T-helper 9 cell (primary cell): Measurements from ENCODE around the gene SEL1L3.

Experiments
- DNase-seq: peaks from one replicate; pipeline ENCODE4 v3.0.0-alpha.2; 2020

Gene SEL1L3

GRCh38 chr4:25727711-25728493 is 134.9 kb downstream of the SEL1L3 start:
- DNase-seq, result no peak

GRCh38 chr4:25725870-25726269 is 136.9 kb downstream of the SEL1L3 start:
- no peak for DNase-seq

DNA sequence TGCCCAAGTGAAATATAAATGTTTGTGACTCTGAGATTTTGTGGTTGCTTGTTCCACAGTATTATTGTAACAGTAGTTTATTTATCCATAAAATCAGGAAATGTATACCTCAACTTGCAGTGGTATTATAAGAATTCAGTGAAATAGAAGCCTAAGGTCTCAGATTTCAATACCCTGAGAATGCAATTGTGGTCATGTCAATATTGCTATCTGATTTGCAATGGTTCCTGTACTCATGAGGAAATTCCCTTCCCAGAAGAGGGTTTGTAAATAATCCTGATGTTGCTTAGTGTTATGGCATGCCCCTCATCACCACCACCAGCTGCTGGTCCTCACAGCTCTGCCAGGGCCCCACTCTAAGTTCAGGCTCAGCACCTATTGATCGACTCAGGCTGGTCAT is 139.4 kb downstream of the SEL1L3 start:
- no peak for DNase-seq

DNA sequence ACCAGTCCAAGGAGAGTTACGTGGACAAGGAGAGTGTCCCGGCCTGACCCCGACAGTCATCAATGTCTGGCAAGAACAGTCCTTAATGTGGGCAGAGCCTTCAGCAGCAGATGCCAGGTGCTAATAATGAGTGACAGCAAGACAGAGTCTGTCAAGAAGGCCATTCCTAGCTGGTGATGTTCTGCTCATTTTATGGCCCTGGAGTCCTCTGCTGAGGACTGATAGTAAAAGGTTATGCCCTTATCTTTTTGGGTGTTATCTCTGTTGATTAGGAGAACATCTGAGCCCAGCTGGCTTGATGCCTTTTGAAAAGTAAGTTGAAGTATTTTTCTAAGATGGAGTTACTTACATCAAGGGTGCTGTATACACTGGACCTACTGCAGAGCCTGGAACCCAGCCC is 139.8 kb downstream of the SEL1L3 start:
- DNase-seq, result no peak

DNA sequence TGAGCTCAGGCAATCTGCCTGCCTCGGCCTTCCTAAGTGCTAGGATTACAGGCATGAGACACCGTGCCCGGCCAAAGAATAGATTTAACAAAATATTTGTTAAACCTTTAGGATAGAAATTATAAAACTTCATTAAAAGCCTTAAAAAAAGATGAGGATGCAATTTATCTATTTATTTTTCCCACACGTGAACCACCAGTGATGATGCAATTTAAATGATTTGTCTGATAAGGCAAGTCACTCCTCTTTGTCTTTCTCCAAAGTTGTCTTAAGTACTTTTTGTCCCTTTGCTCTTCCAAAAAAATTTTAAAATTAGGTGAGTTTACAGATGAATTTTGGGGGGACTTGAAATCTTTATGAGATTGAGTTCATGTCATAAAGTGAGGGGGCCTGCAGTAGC is 149.0 kb downstream of the SEL1L3 start:
- no peak for DNase-seq

- DNase-seq, result no peak
These were observed 150.2 kb downstream of the SEL1L3 start for GRCh38 chr4:25712611-25713010.

DNA sequence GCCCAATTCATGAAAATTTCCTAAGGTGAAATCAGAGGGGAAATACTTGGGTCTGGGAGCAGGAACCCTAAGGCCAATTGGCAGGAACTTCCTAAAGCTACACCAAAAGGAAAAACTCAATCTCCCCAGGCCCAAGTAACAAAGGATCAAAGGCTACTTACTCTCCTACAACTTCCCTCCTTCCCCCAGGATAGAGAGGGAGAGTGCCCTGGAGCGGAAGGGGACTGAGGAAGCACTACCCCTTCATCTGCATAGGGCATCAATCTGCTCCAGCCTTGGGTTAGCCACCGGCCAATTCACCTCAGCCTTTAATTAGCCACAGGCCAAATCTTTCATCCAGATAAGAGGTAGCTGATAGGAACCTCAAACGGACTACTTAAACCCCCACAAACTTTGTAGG is 152.2 kb downstream of the SEL1L3 start:
- DNase-seq, result no peak

GRCh38 chr4:25704516-25704915 is 158.3 kb downstream of the SEL1L3 start:
- DNase-seq, result no peak

DNA sequence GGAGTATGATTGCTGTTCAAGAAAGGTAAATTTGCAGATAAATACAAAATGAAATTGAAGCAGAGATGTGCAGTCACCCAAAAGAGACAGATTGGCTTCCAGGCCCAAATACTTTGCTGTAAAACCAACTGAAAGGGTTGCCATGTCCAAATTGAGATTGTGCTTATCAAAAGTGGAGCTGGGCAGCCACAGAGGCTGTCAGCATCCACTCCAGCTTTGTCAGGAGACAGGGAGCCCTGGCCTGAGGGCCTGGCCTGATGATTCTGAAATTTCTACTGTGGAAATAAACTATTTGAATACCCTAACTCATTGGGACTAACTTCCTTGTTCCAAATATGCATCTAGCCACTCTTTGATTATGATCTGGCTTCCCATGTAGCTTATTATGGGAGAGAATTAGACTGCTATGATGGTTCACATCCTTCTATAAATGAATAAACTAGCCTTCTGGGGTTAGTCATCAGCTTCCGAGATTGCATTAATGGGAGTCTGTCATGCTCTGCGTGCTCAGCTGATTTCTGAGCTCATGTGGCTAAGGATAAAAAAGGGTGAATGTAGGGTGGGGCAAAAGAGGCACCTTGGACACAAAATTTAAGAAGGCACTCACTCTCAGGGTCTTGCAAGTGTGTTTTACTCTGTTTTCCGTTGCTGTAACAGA is 158.9 kb downstream of the SEL1L3 start:
- DNase-seq, result no peak

DNA sequence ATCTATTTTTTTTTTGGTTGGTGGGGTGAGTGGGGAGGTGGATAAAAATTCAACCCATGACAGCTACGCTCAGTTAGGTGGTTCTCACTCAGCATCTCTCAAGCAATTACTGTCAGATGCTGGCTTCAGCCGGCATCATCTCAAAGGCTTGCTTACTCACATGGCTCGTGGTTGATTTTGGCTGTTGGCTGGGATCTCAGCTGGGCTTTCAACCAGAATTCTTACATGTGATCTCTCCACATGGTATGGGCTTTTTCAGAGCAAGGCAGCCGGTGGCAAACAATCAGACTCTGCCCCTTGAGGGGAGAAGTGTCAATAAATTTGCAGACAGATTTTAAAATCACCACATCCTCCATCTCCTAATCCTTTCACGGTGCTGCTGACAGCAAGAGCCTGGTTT is 159.9 kb downstream of the SEL1L3 start:
- no peak for DNase-seq

- no peak for DNase-seq
These were observed 162.1 kb downstream of the SEL1L3 start for GRCh38 chr4:25700661-25701060.

- DNase-seq, result no peak
These were observed 165.3 kb downstream of the SEL1L3 start for GRCh38 chr4:25697516-25697915.
